Neural cell (in vitro differentiated cells): ENCODE results near the gene PRKAG2. TPM values are rescaled to one million over a fixed set of nuclear protein-coding genes. Genes with fewer than 3 reads are reported as not detected.
A peak's percentile ranks its signal among the peaks of the same experiment; 100 is the strongest.

Experiments used
- H2AFZ ChIP-seq: fragments of 200-600, 300-800 bp; sonication (generic), shearing (Covaris generic); 2 replicates; pipeline ENCODE4 v1.6.0; 2014; ENCODE audit warnings: low read depth, mild to moderate bottlenecking, antibody characterized with exemption, low read length, moderate library complexity
- H3F3A ChIP-seq: fragments of 200-600 bp; shearing (Covaris generic); 2 replicates; pipeline ENCODE4 v1.6.1; 2016; ENCODE audit warnings: mild to moderate bottlenecking, moderate library complexity, mixed read lengths, antibody characterized with exemption, low read length; ENCODE audit not compliant: insufficient read depth, poor library complexity, severe bottlenecking
- H3K27ac ChIP-seq: fragments of 200-600, 300-800 bp; sonication (generic), shearing (Covaris generic); 2 replicates; pipeline ENCODE4 v1.5.1; 2014; ENCODE audit warnings: mild to moderate bottlenecking, low read length, moderate library complexity
- H3K27me3 ChIP-seq: fragments of 300-800, 200-600 bp; sonication (generic), shearing (Covaris generic); 2 replicates; pipeline ENCODE4 v1.6.0; 2014; ENCODE audit warnings: mild to moderate bottlenecking, low read depth, low read length, moderate library complexity; ENCODE audit not compliant: insufficient read depth
- H3K36me3 ChIP-seq: fragments of 300-800, 200-600 bp; sonication (generic), shearing (Covaris generic); 2 replicates; pipeline ENCODE4 v1.5.1; 2014; ENCODE audit warnings: mild to moderate bottlenecking, antibody characterized with exemption, low read length, moderate library complexity; ENCODE audit not compliant: insufficient read depth
- H3K4me2 ChIP-seq: fragments of 300-800, 200-600 bp; sonication (generic), shearing (Covaris generic); 2 replicates; pipeline ENCODE4 v1.6.0; 2014; ENCODE audit warnings: mild to moderate bottlenecking, low read length
- H3K4me3 ChIP-seq: fragments of 300-800, 200-600 bp; sonication (generic), shearing (Covaris generic); 2 replicates; pipeline ENCODE4 v1.5.1; 2014; ENCODE audit warnings: mild to moderate bottlenecking, low read length, moderate library complexity
- H3K79me2 ChIP-seq: fragments of 200-600 bp; shearing (Covaris generic); replicated peaks from 2 replicates; pipeline ENCODE4 v1.6.0; 2014; ENCODE audit warnings: mild to moderate bottlenecking, low read length, moderate library complexity; ENCODE audit not compliant: insufficient read depth
- H3K9ac ChIP-seq: fragments of 300-800, 200-600 bp; sonication (generic), shearing (Covaris generic); 2 replicates; pipeline ENCODE4 v1.6.1; 2016; ENCODE audit warnings: mild to moderate bottlenecking, low read length, mixed read lengths
- H3K9me2 ChIP-seq: fragments of 200-600 bp; shearing (Covaris generic); 2 replicates; pipeline ENCODE4 v1.6.1; 2016; ENCODE audit warnings: mild to moderate bottlenecking, low read length, mixed read lengths; ENCODE audit not compliant: insufficient read depth
- H3K9me3 ChIP-seq: fragments of 200-600, 300-800 bp; sonication (generic), shearing (Covaris generic); 2 replicates; pipeline ENCODE4 v1.6.1; 2016; ENCODE audit warnings: mild to moderate bottlenecking, mixed run types, low read length, moderate library complexity, mixed read lengths
- H4K20me1 ChIP-seq: fragments of 200-600 bp; shearing (Covaris generic); 2 replicates; pipeline ENCODE4 v1.6.1; 2016; ENCODE audit warnings: mild to moderate bottlenecking, mixed run types; ENCODE audit not compliant: insufficient read depth
- CTCF ChIP-seq: fragments of 450-650 bp; IDR thresholded peaks from 2 replicates; pipeline ENCODE4 v1.5.1; 2014; ENCODE audit warnings: antibody characterized with exemption, mild to moderate bottlenecking, moderate library complexity; ENCODE audit not compliant: poor library complexity, severe bottlenecking
- EP300 ChIP-seq: fragments of 450-650 bp; conservative IDR thresholded peaks from 2 replicates; pipeline ENCODE4 v1.6.1; 2014; ENCODE audit warnings: antibody characterized with exemption, mild to moderate bottlenecking, moderate library complexity; ENCODE audit not compliant: poor library complexity, severe bottlenecking
- EZH2 ChIP-seq: fragments of 200-600, 300-800 bp; shearing (Covaris generic), sonication (generic); IDR thresholded peaks from 2 replicates; pipeline ENCODE4 v1.6.1; 2014; ENCODE audit warnings: antibody characterized with exemption, low read length, borderline replicate concordance, mild to moderate bottlenecking; ENCODE audit not compliant: insufficient read depth, poor library complexity, severe bottlenecking
- MXI1 ChIP-seq: fragments of 450-650 bp; conservative IDR thresholded peaks from 2 replicates; pipeline ENCODE4 v1.6.1; 2014; ENCODE audit warnings: antibody characterized with exemption, mild to moderate bottlenecking; ENCODE audit not compliant: poor library complexity, severe bottlenecking
- POLR2AphosphoS5 ChIP-seq: IDR thresholded peaks from 2 replicates; pipeline ENCODE4 v1.6.1; 2012
- RAD21 ChIP-seq: fragments of 450-650 bp; conservative IDR thresholded peaks from 2 replicates; pipeline ENCODE4 v1.6.1; 2014; ENCODE audit warnings: antibody characterized with exemption, mild to moderate bottlenecking, moderate library complexity
- REST ChIP-seq: IDR thresholded peaks from 2 replicates; pipeline ENCODE4 v1.6.1; 2012; ENCODE audit warnings: borderline replicate concordance
- SMC3 ChIP-seq: fragments of 450-650 bp; conservative IDR thresholded peaks from 2 replicates; pipeline ENCODE4 v1.6.1; 2014; ENCODE audit warnings: antibody characterized with exemption, mild to moderate bottlenecking, moderate library complexity; ENCODE audit not compliant: poor library complexity
- TAF1 ChIP-seq: IDR thresholded peaks from 2 replicates; pipeline ENCODE4 v1.6.1; 2012; ENCODE audit warnings: low read depth
- polyA plus RNA-seq: library from polyadenylated mRNA; depleted of rRNA; stranded (reverse); fragments of >200 nt; gene quantifications from 2 replicates; pipeline ENCODE4 v1.2.3, GENCODE V29; 2014

PRKAG2 gene
- polyA plus RNA-seq, 1 donor from 2014 or later: 22.9 TPM

DNA sequence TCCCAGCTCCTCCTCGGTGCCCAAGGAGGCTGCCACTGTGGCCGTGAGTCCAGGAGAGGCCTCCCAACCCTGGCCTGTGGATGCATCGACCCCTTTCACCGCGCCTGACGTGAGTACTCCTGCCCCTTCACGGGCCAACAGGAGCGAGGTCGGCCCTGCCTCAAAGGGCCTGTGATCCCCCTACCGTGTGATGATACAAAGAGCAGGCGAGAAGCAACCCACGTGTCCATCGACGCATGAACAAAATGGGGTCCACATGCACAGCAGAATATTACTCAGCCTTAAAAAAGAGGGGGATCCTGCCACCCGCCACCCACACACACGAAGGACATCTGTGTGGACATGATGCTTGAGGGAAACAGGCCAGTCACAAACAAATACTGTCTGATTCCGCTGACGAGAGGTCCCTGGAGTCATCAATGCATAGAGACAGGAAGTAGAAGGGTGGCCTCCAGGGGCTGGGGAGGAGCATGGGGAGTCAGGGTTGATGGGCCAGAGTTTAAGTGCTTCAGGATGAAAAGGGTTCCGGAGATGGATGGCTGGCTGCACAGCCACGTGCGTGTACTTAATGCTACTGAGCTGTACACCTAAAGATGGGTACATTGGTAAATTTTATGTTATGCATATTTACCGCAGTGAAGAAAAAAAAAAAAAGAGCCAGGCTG, 151.9 kb downstream of the PRKAG2 start:
- H3K9me3 ChIP-seq: no peaks in the 10 kb centered on the region
- no peaks in the 10 kb centered on the region for H3K27me3 ChIP-seq
- peak overlapping the region; percentile 51 for H3K4me3 ChIP-seq
- no peaks in the 10 kb centered on the region for H4K20me1 ChIP-seq
- H3K27ac ChIP-seq: peak overlapping the region; percentile 98
- peak overlapping the region; percentile 50 for H3K4me2 ChIP-seq
- peak overlapping the region; percentile 70 for H3K9ac ChIP-seq
- no peak overlapping the region for H2AFZ ChIP-seq
- TF ChIP-seq POLR2AphosphoS5: no peak
- TF ChIP-seq EP300: no peak
- TF ChIP-seq REST: no peak
- no peak for TF ChIP-seq SMC3
- no peak for TF ChIP-seq RAD21
- no peak for TF ChIP-seq MXI1
- TF ChIP-seq TAF1: no peak
- TF ChIP-seq CTCF: no peak
- no peak for TF ChIP-seq EZH2
- H3K36me3 ChIP-seq: no peaks in the 10 kb centered on the region
- H3K9me2 ChIP-seq: no peaks in the 10 kb centered on the region
- no peaks in the 10 kb centered on the region for H3K79me2 ChIP-seq
- H3F3A ChIP-seq: no peaks in the 10 kb centered on the region

GRCh38 chr7:151724250-151724915, 152.5 kb downstream of the PRKAG2 start:
- peak overlapping the region; percentile 51 for H3K4me3 ChIP-seq
- H3K27me3 ChIP-seq: no peaks in the 10 kb centered on the region
- TF ChIP-seq TAF1: no peak
- TF ChIP-seq EP300: no peak
- no peak for TF ChIP-seq REST
- no peak overlapping the region for H2AFZ ChIP-seq
- H3K79me2 ChIP-seq: no peaks in the 10 kb centered on the region
- no peaks in the 10 kb centered on the region for H3K9me2 ChIP-seq
- no peaks in the 10 kb centered on the region for H4K20me1 ChIP-seq
- no peak overlapping the region for H3K4me2 ChIP-seq
- peak overlapping the region; percentile 98 for H3K27ac ChIP-seq
- no peaks in the 10 kb centered on the region for H3F3A ChIP-seq
- H3K9me3 ChIP-seq: no peaks in the 10 kb centered on the region
- no peaks in the 10 kb centered on the region for H3K36me3 ChIP-seq
- H3K9ac ChIP-seq: peak overlapping the region; percentile 70
